BJ (cell line): ENCODE data around the gene HPD. TPM values are rescaled to one million over a fixed set of nuclear protein-coding genes. Genes with fewer than 3 reads are reported as not detected.

Source experiments
- CTCF ChIA-PET: fragments of 350-600 bp; formaldehyde crosslinking; extraction: SDS; loops from one replicate; lab custom pipeline; 2021; ENCODE audit warnings: antibody characterized with exemption, inconsistent platforms; lab: Yijun Ruan, JAX
- POLR2A ChIA-PET: fragments of 300-600 bp; sonication (Branson Sonifier 250); formaldehyde crosslinking; extraction: SDS; loops from one replicate; lab custom pipeline; 2021; ENCODE audit warnings: antibody characterized with exemption; lab: Charles Lee
- DNase-seq: peaks from one replicate; pipeline ENCODE4 v3.0.0-alpha.2; 2011; ENCODE audit warnings: low read depth
- H3K27me3 ChIP-seq: 2 replicates; pipeline ENCODE4 v1.6.0; 2011; ENCODE audit warnings: low read length; ENCODE audit not compliant: control insufficient read depth, insufficient read depth
- H3K36me3 ChIP-seq: 2 replicates; pipeline ENCODE4 v1.5.1; 2011; ENCODE audit warnings: low read length; ENCODE audit not compliant: control insufficient read depth, insufficient read depth
- H3K4me3 ChIP-seq: 2 replicates; pipeline ENCODE4 v1.5.1; 2011; ENCODE audit warnings: low read depth, mild to moderate bottlenecking, control low read depth, low read length
- CTCF ChIP-seq: IDR thresholded peaks from 2 replicates; pipeline ENCODE4 v1.5.1; 2011; ENCODE audit warnings: low read depth, mild to moderate bottlenecking, control low read depth, inconsistent platforms, low read length, moderate library complexity; ENCODE audit not compliant: insufficient read depth
- polyA plus RNA-seq: library from polyadenylated mRNA; depleted of rRNA; stranded (reverse); fragments of >200 nt; gene quantifications from 2 replicates; pipeline ENCODE4 v1.2.3, GENCODE V29; 2011

HPD gene
- polyA plus RNA-seq, 1 experiment = not detected

- Histone ChIP-seq H3K4me3 (no peak overlapping the region), H3K36me3 (peaks cover 58% of the 10 kb centered on the region), H3K27me3 (no peaks in the 10 kb centered on the region)
- ChIA-PET POLR2A (no interaction called here), CTCF (interaction anchor here (2.1 kb wide), 1 partner anchor 24 kb away, joined by 11 read pairs; no protein-coding TSS in a partner anchor)
- TF ChIP-seq CTCF = no peak
- no peak for DNase-seq
Measured at GRCh38 chr12:121819212-121819949, 39.3 kb downstream of the HPD start.

- TF ChIP-seq CTCF = no peak
- CTCF ChIA-PET = interaction anchor here (2.0 kb wide), 1 partner anchor 23 kb away, joined by 10 read pairs; the partner anchor contains the start of gene RHOF
- POLR2A ChIA-PET = no interaction called here
- DNase-seq = no peak
- Histone ChIP-seq H3K36me3 (peaks cover 52% of the 10 kb centered on the region), H3K27me3 (no peaks in the 10 kb centered on the region), H3K4me3 (no peak overlapping the region)
Measured at GRCh38 chr12:121817648-121818043, 41.0 kb downstream of the HPD start.

GRCh38 chr12:121816925-121817647 lies 41.6 kb downstream of the HPD start:
- H3K36me3 ChIP-seq = peaks cover 48% of the 10 kb centered on the region
- TF ChIP-seq CTCF = no peak
- no peak for DNase-seq
- ChIA-PET POLR2A (no interaction called here), CTCF (interaction anchor here (2.0 kb wide), 1 partner anchor 23 kb away, joined by 10 read pairs; the partner anchor contains the start of gene RHOF)
- H3K27me3 ChIP-seq = no peaks in the 10 kb centered on the region
- H3K4me3 ChIP-seq = no peak overlapping the region

GRCh38 chr12:121815263-121815662 lies 43.4 kb downstream of the HPD start:
- DNase-seq = no peak
- ChIA-PET CTCF (interaction anchor here (1.2 to 1.3 kb wide), 2 partner anchors 21 to 22 kb away, joined by 4 to 6 read pairs; partner anchors contain the start of gene RHOF), POLR2A (no interaction called here)
- Histone ChIP-seq H3K4me3 (no peak overlapping the region), H3K36me3 (peaks cover 53% of the 10 kb centered on the region), H3K27me3 (no peaks in the 10 kb centered on the region)
- no peak for TF ChIP-seq CTCF
